22Rv1 (cell line): ENCODE results near the gene OGDH.

ENCODE experiments used
- ZFX ChIP-seq: fragments of 450-650 bp; IDR thresholded peaks from 2 replicates; pipeline ENCODE4 v1.6.1; 2017; ENCODE audit warnings: antibody characterized with exemption, borderline replicate concordance
- TF ChIP-seq, protein P1 (sequence below): fragments of 450-650 bp; IDR thresholded peaks from 2 replicates; pipeline ENCODE4 v1.5.1; 2017; ENCODE audit warnings: mild to moderate bottlenecking

DNA sequence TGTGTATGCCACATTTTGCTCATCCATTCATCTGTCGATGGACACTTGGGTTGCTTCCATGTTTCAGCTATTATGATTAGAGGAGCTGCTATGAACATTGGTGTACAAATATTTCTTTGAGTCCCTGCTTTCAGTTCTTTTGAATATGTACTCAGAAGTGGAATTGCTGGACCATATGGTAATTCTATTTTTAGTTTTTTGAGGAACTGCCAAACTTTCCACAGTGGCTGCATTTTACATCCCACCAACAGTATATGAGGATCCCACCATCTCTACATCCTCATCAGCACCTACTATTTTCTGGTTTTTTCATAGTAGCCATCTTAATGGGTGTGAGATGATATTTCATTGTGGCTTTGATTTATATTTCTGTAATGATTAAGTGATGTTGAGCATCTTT is 97.5 kb downstream of the OGDH start:
- TF ChIP-seq, protein P1, sequence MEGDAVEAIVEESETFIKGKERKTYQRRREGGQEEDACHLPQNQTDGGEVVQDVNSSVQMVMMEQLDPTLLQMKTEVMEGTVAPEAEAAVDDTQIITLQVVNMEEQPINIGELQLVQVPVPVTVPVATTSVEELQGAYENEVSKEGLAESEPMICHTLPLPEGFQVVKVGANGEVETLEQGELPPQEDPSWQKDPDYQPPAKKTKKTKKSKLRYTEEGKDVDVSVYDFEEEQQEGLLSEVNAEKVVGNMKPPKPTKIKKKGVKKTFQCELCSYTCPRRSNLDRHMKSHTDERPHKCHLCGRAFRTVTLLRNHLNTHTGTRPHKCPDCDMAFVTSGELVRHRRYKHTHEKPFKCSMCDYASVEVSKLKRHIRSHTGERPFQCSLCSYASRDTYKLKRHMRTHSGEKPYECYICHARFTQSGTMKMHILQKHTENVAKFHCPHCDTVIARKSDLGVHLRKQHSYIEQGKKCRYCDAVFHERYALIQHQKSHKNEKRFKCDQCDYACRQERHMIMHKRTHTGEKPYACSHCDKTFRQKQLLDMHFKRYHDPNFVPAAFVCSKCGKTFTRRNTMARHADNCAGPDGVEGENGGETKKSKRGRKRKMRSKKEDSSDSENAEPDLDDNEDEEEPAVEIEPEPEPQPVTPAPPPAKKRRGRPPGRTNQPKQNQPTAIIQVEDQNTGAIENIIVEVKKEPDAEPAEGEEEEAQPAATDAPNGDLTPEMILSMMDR, result no peak
- no peak for TF ChIP-seq ZFX
